Posterior vena cava (tissue), 2 donors: ENCODE results near the gene CD226. TPM values are rescaled to one million over a fixed set of nuclear protein-coding genes. Genes with fewer than 3 reads are reported as not detected.
"Not testable (repeated sequence)": the region's sequence is repeated elsewhere in the genome, so short reads cannot be mapped to it uniquely, and the experiment has no call there.

Source experiments
- DNase-seq: peaks from one replicate; pipeline ENCODE4 v3.0.0-alpha.2; 2020; ENCODE audit warnings: low spot score
- intact Hi-C, 2 donors: fragments of 100-400 bp; cut with DNase I; formaldehyde crosslinking; loops; one replicate each; pipeline versions ENCODE4 v1.14.1 to v1.14.2; 2022 to 2023
- total RNA-seq, 2 donors: library from RNA; stranded (reverse); fragmentation: NEBNext Ultra II Directional; extraction: Animal tissue kit (Norgen Biotek cat#: 25700); gene quantifications; one replicate each; pipeline ENCODE4 v1.2.1, GENCODE V29; 2021
- donor health status: DM: yes; HTN: yes; CAD: no.
- donor health status: DM: yes; HTN: yes; CAD: no.

CD226 gene
- total RNA-seq, 2 donors from 2014 or later, result 1.6 to 2.5 TPM

- intact Hi-C loops, result no loop called here
- DNase-seq, result no peak
Measured at GRCh38 chr18:69958422-69958821, 10.7 kb upstream of the CD226 start.

DNA sequence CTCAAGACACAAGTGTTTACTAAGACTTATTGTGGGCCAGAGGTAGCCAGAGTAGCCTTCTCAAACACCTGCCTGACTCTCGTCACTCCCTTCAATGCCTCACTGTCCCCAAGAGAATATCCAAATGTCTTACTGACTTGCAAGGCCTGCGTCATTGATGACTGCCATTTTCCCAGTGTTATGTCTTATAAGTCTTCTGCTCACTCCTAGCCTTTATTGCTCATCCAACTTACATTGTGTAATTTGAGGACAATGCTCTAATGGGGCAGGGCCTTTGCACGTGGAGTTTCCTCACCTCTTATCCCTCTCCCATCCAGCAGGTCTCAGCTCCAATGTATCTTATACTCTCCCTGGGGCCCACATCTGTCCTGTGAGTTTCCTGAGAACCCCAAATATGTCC is 10.1 kb upstream of the CD226 start:
- intact Hi-C loops, result no loop called here
- no peak for DNase-seq

GRCh38 chr18:69956665-69957620 is 9.3 kb upstream of the CD226 start:
- DNase-seq, result no peak
- intact Hi-C loops, result no loop called here

DNA sequence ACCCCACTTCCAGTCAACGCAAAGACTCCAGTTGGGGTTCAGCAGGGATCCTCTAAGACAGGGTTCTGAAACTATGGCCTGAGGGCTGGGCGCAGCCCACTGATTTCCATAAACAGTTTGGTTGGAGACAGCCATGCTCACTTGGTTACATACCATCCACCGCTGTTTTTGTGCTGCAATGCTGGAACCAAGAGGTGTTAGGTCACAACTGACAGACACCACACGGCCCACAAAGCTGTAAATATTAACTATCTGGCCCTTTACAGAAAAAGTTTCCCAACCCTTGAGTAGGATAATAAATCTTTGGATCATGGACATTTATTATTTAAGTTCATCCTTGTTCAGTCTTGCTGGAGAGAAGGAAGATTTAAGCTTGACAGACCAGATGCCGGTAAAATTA is 8.4 kb upstream of the CD226 start:
- DNase-seq, result no peak
- intact Hi-C loops, result no loop called here

GRCh38 chr18:69954719-69955480 is 7.2 kb upstream of the CD226 start:
- intact Hi-C loops, result no loop called here
- DNase-seq, result no peak

GRCh38 chr18:69953191-69953590 is 5.5 kb upstream of the CD226 start:
- DNase-seq, result no peak
- intact Hi-C loops, result no loop called here

DNA sequence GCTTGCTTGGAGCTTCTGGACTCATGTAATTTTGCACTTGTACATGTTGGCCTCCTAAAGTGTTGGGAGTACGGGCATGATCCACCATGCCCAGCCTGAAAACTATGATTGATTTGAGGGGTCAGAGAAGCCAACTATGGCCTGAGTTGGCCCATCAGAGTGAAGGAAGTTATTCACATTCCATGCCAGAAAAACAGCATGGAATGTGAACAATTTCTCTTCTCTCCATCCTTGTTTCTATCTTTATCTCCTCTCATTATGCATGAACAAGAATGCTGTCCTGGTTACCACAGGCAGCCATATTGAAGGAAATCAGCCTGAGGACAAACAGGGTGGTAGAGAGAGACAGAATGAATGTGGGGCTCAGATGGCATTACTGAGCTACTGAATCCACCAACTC is 3.5 kb upstream of the CD226 start:
- DNase-seq, result no peak
- intact Hi-C loops, result no loop called here

DNA sequence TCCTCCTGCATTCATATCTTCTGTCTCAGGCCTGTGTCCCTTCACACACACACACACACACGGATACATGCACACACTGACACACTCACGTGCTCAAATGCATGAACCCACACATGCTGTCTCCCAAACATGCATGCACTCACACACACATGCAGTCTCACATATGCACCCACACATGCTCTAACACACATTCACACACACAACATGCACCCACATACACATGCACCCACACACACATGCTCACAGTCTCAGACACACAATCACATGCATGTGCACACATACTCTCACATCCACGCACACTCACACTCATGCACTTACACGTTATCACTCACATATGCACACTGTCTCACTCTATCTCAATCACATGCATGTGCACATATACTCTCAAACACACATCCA is 1.9 kb upstream of the CD226 start:
- DNase-seq, result no peak
- intact Hi-C loops, result no loop called here

GRCh38 chr18:69948919-69949537 is 1.4 kb upstream of the CD226 start:
- intact Hi-C loops, result no loop called here
- DNase-seq, result peak; percentile 84

DNA sequence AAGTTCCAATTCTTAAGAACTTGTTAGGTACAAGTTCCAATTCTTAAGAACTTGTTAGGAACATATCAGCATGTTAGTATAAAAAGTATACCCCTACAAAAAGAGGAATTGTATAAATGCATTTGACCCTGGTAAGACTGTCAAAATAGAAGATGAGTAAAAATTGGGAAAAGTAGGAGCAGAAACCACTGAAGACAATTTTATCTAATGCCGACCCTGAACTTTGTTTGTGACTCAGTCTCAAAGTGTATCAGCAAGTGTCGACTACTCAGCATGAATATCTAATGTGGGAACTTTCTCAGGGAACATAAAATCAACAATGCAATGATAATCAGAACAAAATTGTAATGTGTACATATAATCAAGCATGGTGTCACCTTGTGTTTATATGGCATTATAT is 583 bp upstream of the CD226 start:
- DNase-seq, result no peak

DNA sequence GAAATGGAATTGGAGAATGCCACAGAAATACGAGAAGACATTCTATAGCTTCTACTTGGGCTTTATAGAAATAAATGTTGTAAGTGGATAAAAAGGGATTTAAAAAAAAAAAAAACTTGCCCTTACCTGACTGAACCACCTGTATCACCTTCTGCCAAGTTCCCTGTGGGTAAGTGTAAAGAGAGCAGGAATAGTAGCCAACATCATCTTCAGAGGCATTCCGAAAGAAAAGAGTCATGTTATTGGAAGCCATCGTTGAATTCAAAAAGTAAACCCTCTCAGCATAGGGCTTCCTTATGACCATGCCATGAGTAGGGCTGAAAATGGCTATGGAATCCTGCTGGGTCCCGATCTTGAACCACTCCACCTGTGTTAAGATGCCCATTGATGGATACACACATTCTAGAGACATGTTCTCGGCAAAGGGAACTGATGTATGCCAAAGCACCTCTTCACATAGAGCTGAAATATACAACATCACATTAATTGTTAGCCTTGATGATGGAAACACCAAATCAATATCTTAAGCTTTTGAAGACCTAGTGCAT is 991 bp downstream of the CD226 start:
- DNase-seq, result no peak
- intact Hi-C loops, result loop anchor here in 1 of 2 donors (2.0 kb wide), 1 partner anchor 64 kb away; no protein-coding TSS in a partner anchor

More for the DNA sequence above, 583 bp upstream of the CD226 start:
- intact Hi-C loops, result no loop called here

- intact Hi-C loops, result loop anchor here in 1 of 2 donors (2.0 kb wide), 1 partner anchor 65 kb away; no protein-coding TSS in a partner anchor
- no peak for DNase-seq
Measured at GRCh38 chr18:69945220-69946114, 2.2 kb downstream of the CD226 start.

DNA sequence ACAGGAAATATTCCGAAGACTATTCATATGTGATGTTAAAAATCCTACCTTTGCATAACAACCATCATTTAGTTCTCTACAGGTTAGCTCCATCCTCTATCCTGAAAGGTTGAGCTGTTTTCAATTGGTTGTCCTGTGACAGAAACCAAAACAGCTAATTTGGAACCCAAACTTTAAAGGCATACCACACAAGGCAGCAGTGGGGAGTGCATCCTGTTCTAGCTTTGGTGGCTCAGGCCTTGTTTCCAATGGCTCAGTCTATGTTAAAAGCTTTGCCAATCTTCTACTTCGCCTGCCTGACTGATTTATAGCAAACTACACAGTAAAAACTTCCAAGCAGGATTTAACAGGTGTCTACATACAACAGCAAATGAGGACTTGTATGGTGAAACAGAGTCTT is 3.2 kb downstream of the CD226 start:
- intact Hi-C loops, result no loop called here
- DNase-seq, result no peak

- intact Hi-C loops, result no loop called here
- no peak for DNase-seq
Measured at GRCh38 chr18:69943021-69943420, 4.7 kb downstream of the CD226 start.

GRCh38 chr18:69941183-69941582 is 6.5 kb downstream of the CD226 start:
- DNase-seq, result no peak
- intact Hi-C loops, result no loop called here

- DNase-seq, intact Hi-C loops: not testable (repeated sequence)
Measured at GRCh38 chr18:69939812-69940211, 7.9 kb downstream of the CD226 start.

- DNase-seq, result no peak
- intact Hi-C loops, result no loop called here
Measured at GRCh38 chr18:69936191-69936558, 11.5 kb downstream of the CD226 start.

- intact Hi-C loops, result no loop called here
- no peak for DNase-seq
Measured at GRCh38 chr18:69935319-69936190, 12.1 kb downstream of the CD226 start.
